Fibroblast of the conjunctiva (primary cell): ENCODE measurements around the gene PSMB2.

ENCODE experiments used
- DNase-seq: peaks from one replicate; pipeline ENCODE4 v3.0.0-alpha.2; 2010; ENCODE audit warnings: low read depth

Gene PSMB2

GRCh38 chr1:35572296-35572695 lies 69.0 kb downstream of the PSMB2 start:
- DNase-seq: no peak

- no peak for DNase-seq
Observed at GRCh38 chr1:35571263-35571662, 70.1 kb downstream of the PSMB2 start.

- no peak for DNase-seq
Observed at GRCh38 chr1:35570589-35571137, 70.7 kb downstream of the PSMB2 start.

- no peak for DNase-seq
Observed at GRCh38 chr1:35569936-35570335, 71.4 kb downstream of the PSMB2 start.

GRCh38 chr1:35568975-35569395 lies 72.3 kb downstream of the PSMB2 start:
- peak; percentile 51 for DNase-seq

- no peak for DNase-seq
Observed at GRCh38 chr1:35567947-35568558, 73.3 kb downstream of the PSMB2 start.

GRCh38 chr1:35565742-35566133 lies 75.6 kb downstream of the PSMB2 start:
- DNase-seq: no peak

- DNase-seq: no peak
Observed at GRCh38 chr1:35564884-35565741, 76.2 kb downstream of the PSMB2 start.

GRCh38 chr1:35564037-35564883 lies 77.1 kb downstream of the PSMB2 start:
- peak; percentile 66 for DNase-seq

- no peak for DNase-seq
Observed at GRCh38 chr1:35563166-35563565, 78.2 kb downstream of the PSMB2 start.

- DNase-seq: no peak
Observed at GRCh38 chr1:35561972-35562680, 79.2 kb downstream of the PSMB2 start.

- no peak for DNase-seq
Observed at GRCh38 chr1:35561297-35561971, 79.9 kb downstream of the PSMB2 start.

GRCh38 chr1:35560256-35561225 lies 80.8 kb downstream of the PSMB2 start:
- DNase-seq: no peak

GRCh38 chr1:35559317-35559944 lies 81.9 kb downstream of the PSMB2 start:
- DNase-seq: no peak

- no peak for DNase-seq
Observed at GRCh38 chr1:35558374-35559316, 82.7 kb downstream of the PSMB2 start.

GRCh38 chr1:35557611-35558373 lies 83.5 kb downstream of the PSMB2 start, which contains the start of gene NCDN:
TSS of gene NCDN (plus strand) at chr1:35557799. CDS start at chr1:35558191, 392 bp downstream.
- peak; percentile 94 for DNase-seq

GRCh38 chr1:35557118-35557610 lies 84.2 kb downstream of the PSMB2 start, which contains the start of gene KIAA0319L:
TSS of gene KIAA0319L (minus strand) at chr1:35557403. CDS start at chr1:35554491, 2,912 bp downstream.
- DNase-seq: no peak
